ENCODE measurements around the gene SUSD4. TPM values are rescaled to one million over a fixed set of nuclear protein-coding genes. Genes with fewer than 3 reads are reported as not detected.

SUSD4 gene
- total RNA-seq, 4 donors from 2014 or later = 1.1 to 3.3 (median 1.8) TPM

- Histone ChIP-seq H3K4me1 (peaks cover 17 to 27% (median 20%) of the 10 kb centered on the region in 4 donors), H3K4me3 (no peak overlapping the region), H3K27me3 (no peaks in the 10 kb centered on the region), H3K27ac (replicated peaks in 1 of 4) (peak overlapping the region; percentile 54 to 67 (median 62)), H3K9me3 (peaks cover 0 to 16% (median 7%) of the 10 kb centered on the region in 4 donors), H3K36me3 (no peaks in the 10 kb centered on the region)
- DNase-seq (ENCODE audit: extremely low spot score) = no peak
- TF ChIP-seq CTCF (IDR thresholded peaks at IDR 0.05) (no peak), POLR2A (IDR thresholded peaks at IDR 0.05; ENCODE audit: low read depth) (no peak), EP300 (IDR thresholded peaks at IDR 0.05) (no peak), POLR2AphosphoS5 (IDR thresholded peaks at IDR 0.05) (no peak)
- 52% methylated on average over 3 of the region's 3 CpGs for WGBS
- intact Hi-C loops (cut with DNase I) = loop anchor here (5.0 kb wide), 1 partner anchor 96 kb away; no protein-coding TSS in a partner anchor
Measured at GRCh38 chr1:223233019-223233409, 131.0 kb downstream of the SUSD4 start.

- peaks cover 0 to 7% (median 0%) of the 10 kb centered on the region in 4 donors for H3K9me3 ChIP-seq
- no peak overlapping the region for H3K27ac ChIP-seq (replicated peaks in 1 of 4)
- intact Hi-C loops (cut with DNase I) = loop anchor here (5.0 kb wide), 1 partner anchor 94 kb away; no protein-coding TSS in a partner anchor
- TF ChIP-seq POLR2A (IDR thresholded peaks at IDR 0.05; ENCODE audit: low read depth) (no peak), CTCF (IDR thresholded peaks at IDR 0.05) (no peak), POLR2AphosphoS5 (IDR thresholded peaks at IDR 0.05) (no peak), EP300 (IDR thresholded peaks at IDR 0.05) (no peak)
- no peaks in the 10 kb centered on the region for H3K36me3 ChIP-seq
- no peak for DNase-seq (ENCODE audit: extremely low spot score)
- H3K4me1 ChIP-seq = peaks cover 17 to 27% (median 20%) of the 10 kb centered on the region in 4 donors
- no peak overlapping the region for H3K4me3 ChIP-seq
- WGBS = 91% methylated on average over 7 of the region's 7 CpGs
- H3K27me3 ChIP-seq = no peaks in the 10 kb centered on the region
Measured at GRCh38 chr1:223231581-223231980, 132.4 kb downstream of the SUSD4 start.

- WGBS = 100% methylated on average over 6 of the region's 7 CpGs
- DNase-seq (ENCODE audit: extremely low spot score) = no peak
- Histone ChIP-seq H3K4me1 (peaks cover 17 to 27% (median 20%) of the 10 kb centered on the region in 4 donors), H3K27me3 (no peaks in the 10 kb centered on the region), H3K36me3 (no peaks in the 10 kb centered on the region), H3K27ac (replicated peaks in 1 of 4) (no peak overlapping the region), H3K9me3 (peaks cover 0 to 2% (median 0%) of the 10 kb centered on the region in 4 donors), H3K4me3 (no peak overlapping the region)
- TF ChIP-seq EP300 (IDR thresholded peaks at IDR 0.05) (no peak), CTCF (IDR thresholded peaks at IDR 0.05) (no peak), POLR2A (IDR thresholded peaks at IDR 0.05; ENCODE audit: low read depth) (no peak), POLR2AphosphoS5 (IDR thresholded peaks at IDR 0.05) (no peak)
- intact Hi-C loops (cut with DNase I) = loop anchor here (5.0 kb wide), 1 partner anchor 94 kb away; no protein-coding TSS in a partner anchor
Measured at GRCh38 chr1:223231011-223231572, 132.9 kb downstream of the SUSD4 start.

- TF ChIP-seq POLR2A (IDR thresholded peaks at IDR 0.05; ENCODE audit: low read depth) (no peak), POLR2AphosphoS5 (IDR thresholded peaks at IDR 0.05) (no peak), EP300 (IDR thresholded peaks at IDR 0.05) (no peak), CTCF (IDR thresholded peaks at IDR 0.05) (no peak)
- Histone ChIP-seq H3K9me3 (no peaks in the 10 kb centered on the region), H3K4me3 (no peak overlapping the region), H3K27ac (replicated peaks in 1 of 4) (no peak overlapping the region), H3K4me1 (peaks cover 17 to 27% (median 20%) of the 10 kb centered on the region in 4 donors), H3K27me3 (no peaks in the 10 kb centered on the region), H3K36me3 (no peaks in the 10 kb centered on the region)
- intact Hi-C loops (cut with DNase I) = loop anchor here (5.0 kb wide), 1 partner anchor 93 kb away; no protein-coding TSS in a partner anchor
- no peak for DNase-seq (ENCODE audit: extremely low spot score)
- 85% methylated on average over 8 of the region's 11 CpGs for WGBS
Measured at GRCh38 chr1:223230161-223230881, 133.7 kb downstream of the SUSD4 start.
